Measurements from ENCODE around the gene CCNT2. TPM values are rescaled to one million over a fixed set of nuclear protein-coding genes. Genes with fewer than 3 reads are reported as not detected.

Gene CCNT2
- total and polyA plus RNA-seq, 4 donors = 3.0 to 49.9 (median 24.7) TPM

DNA sequence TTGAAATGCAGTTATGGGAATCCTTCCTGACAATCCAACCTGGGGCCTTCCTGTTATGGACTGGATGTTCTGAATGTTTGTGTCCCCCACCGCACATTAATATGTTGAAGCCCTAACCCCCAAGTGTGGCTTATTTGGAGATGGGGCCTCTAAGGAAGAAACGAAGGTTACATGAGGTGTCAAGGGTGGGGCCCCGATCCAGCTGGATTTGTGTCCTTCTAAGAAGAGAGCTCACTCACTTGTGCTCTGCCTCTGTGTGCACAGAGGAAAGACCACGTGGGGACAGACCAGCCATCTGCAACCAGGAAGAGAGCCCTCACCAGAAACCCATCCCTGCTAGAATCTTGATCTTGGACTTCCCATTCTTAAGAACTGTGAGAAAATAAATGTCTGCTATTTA is 84.2 kb downstream of the CCNT2 start:
- intact Hi-C loops (cut with DNase I) = loop anchor here (5.0 kb wide), 1 partner anchor 709 kb away; no protein-coding TSS in a partner anchor
- H3K27me3 ChIP-seq (ENCODE audit: control insufficient read depth in 1 of 2, insufficient read depth in 2 of 2, low read length in 1 of 2) = no peaks in the 10 kb centered on the region
- no peaks in the 10 kb centered on the region for H3K9me3 ChIP-seq (ENCODE audit: control insufficient read depth, low read length)
- H3K4me1 ChIP-seq (ENCODE audit: control insufficient read depth in 1 of 2, insufficient read depth in 2 of 2, low read length in 2 of 2) = no peaks in the 10 kb centered on the region
- no peak overlapping the region for H3K27ac ChIP-seq (ENCODE audit: low read depth in 1 of 2, low read length in 2 of 2)
- H3K4me3 ChIP-seq (ENCODE audit: low read length in 2 of 2) = no peak overlapping the region
- no peak for DNase-seq
- no peak for ATAC-seq (ENCODE audit: low FRiP score)
- H3K36me3 ChIP-seq (ENCODE audit: control insufficient read depth in 1 of 2, insufficient read depth in 2 of 2, low read length in 1 of 2) = no peaks in the 10 kb centered on the region
- WGBS, 2 donors = 83 to 86% methylated on average over 4 of the region's 4 CpGs

DNA sequence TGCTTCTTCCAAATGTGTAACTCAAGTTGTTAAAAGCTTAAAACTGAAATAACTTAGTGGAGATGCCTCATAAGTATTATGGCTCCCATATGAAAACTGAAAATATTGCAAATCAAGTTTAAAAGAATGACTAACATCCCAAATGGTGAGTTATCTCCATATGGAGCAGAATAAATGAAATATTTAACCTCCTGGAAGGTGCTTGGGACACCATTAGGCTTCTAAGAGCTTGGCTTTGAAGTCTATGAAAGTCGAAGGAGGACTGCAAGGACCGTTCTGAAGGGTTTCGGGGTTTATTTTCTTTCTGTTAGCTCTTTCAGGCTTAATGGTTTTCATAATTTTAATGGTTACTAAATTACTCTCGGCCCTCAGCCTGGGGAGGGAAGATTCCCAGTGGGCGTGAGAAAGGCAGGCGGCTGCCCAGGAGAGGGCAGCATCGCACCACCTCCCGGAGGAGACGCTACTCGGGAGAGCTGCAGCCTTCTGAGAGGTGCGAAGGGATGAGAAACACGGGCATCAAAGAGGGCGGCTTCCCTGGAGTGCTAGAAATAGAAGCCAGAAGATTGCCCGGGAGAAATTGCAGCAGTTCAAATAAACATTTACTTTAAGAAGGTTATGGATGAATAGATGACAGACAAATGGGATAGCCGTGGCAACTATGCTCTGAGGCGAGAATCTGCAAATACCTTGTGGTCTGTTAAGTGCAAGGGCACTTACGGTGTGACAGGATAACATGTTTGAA is 85.6 kb downstream of the CCNT2 start:
- Histone ChIP-seq H3K9me3 (ENCODE audit: control insufficient read depth, low read length) (no peaks in the 10 kb centered on the region), H3K4me3 (ENCODE audit: low read length in 2 of 2) (no peak overlapping the region), H3K27me3 (ENCODE audit: control insufficient read depth in 1 of 2, insufficient read depth in 2 of 2, low read length in 1 of 2) (no peaks in the 10 kb centered on the region), H3K4me1 (ENCODE audit: control insufficient read depth in 1 of 2, insufficient read depth in 2 of 2, low read length in 2 of 2) (no peaks in the 10 kb centered on the region), H3K36me3 (ENCODE audit: control insufficient read depth in 1 of 2, insufficient read depth in 2 of 2, low read length in 1 of 2) (no peaks in the 10 kb centered on the region), H3K27ac (ENCODE audit: low read depth in 1 of 2, low read length in 2 of 2) (no peak overlapping the region)
- 3 to 5% methylated on average over 17 of the region's 17 CpGs for WGBS, 2 donors
- intact Hi-C loops (cut with DNase I) = loop anchor here (5.0 kb wide), 1 partner anchor 708 kb away; no protein-coding TSS in a partner anchor
- DNase-seq (peak; percentile 77 to 90), ATAC-seq (ENCODE audit: low FRiP score) (peak; percentile 94)

DNA sequence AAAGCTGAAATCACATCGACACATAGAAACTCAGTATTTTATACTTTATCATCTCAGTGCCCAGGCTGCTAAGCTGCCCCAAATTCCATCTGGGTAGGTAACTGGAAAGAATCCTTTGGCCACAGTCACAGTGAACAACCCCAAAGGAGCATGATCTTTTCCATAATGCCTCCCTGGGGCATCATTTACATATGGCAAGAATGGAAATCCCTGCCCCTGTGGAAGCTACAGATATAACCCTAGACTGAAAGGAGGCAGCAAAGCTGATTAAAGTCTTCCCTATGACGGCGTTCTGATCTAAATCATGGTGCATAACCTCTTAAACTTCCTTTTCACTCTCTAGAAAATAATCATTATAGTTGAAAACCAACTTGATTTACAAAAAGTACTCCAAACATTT is 87.1 kb downstream of the CCNT2 start:
- no peaks in the 10 kb centered on the region for H3K9me3 ChIP-seq (ENCODE audit: control insufficient read depth, low read length)
- no peak for ATAC-seq (ENCODE audit: low FRiP score)
- H3K36me3 ChIP-seq (ENCODE audit: control insufficient read depth in 1 of 2, insufficient read depth in 2 of 2, low read length in 1 of 2) = no peaks in the 10 kb centered on the region
- intact Hi-C loops (cut with DNase I) = no loop called here
- no peak for DNase-seq
- H3K4me3 ChIP-seq (ENCODE audit: low read length in 2 of 2) = no peak overlapping the region
- no peak overlapping the region for H3K27ac ChIP-seq (ENCODE audit: low read depth in 1 of 2, low read length in 2 of 2)
- H3K4me1 ChIP-seq (ENCODE audit: control insufficient read depth in 1 of 2, insufficient read depth in 2 of 2, low read length in 2 of 2) = no peaks in the 10 kb centered on the region
- H3K27me3 ChIP-seq (ENCODE audit: control insufficient read depth in 1 of 2, insufficient read depth in 2 of 2, low read length in 1 of 2) = no peaks in the 10 kb centered on the region
- 36 to 40% methylated on average over 3 of the region's 3 CpGs for WGBS, 2 donors

Other genes starting within 250 kb of the CCNT2 start
- gene TMEM163, start 199.8 kb upstream of the CCNT2 start, total RNA-seq = under 1 TPM; 0.36 to 0.62 TPM
- gene TMEM163, start 199.8 kb upstream of the CCNT2 start, polyA plus RNA-seq = under 1 TPM in 1 of 2 donors, not detected in 1; 0.25 TPM
- not detected for gene ACMSD, start 80.2 kb upstream of the CCNT2 start, total RNA-seq
- gene ACMSD, start 80.2 kb upstream of the CCNT2 start, polyA plus RNA-seq = not detected
- not detected for gene MAP3K19, start 128.6 kb downstream of the CCNT2 start, total RNA-seq
- gene MAP3K19, start 128.6 kb downstream of the CCNT2 start, polyA plus RNA-seq = not detected
- 10 to 100 TPM; 61.2 to 86.1 TPM for gene RAB3GAP1, start 133.5 kb downstream of the CCNT2 start, total RNA-seq
- gene RAB3GAP1, start 133.5 kb downstream of the CCNT2 start, polyA plus RNA-seq = 10 to 100 TPM; 30.2 to 36.8 TPM